ENCODE results near the gene CXCL11.
A peak's percentile ranks its signal among the peaks of the same experiment; 100 is the strongest.

GRCh38 chr4:76002176-76002575 lies 33.7 kb downstream of the CXCL11 start:
- TF ChIP-seq POLR2AphosphoS5 (IDR thresholded peaks at IDR 0.05; ENCODE audit: low read depth, low read length) (no peak), TAF1 (IDR thresholded peaks at IDR 0.05; ENCODE audit: borderline replicate concordance, insufficient read depth, low read length) (peak; percentile 63; the same call in 1 of the 2 replicates)

All from PFSK-1 (cell line).